ENCODE measurements around the gene SPTBN5. TPM values are rescaled to one million over a fixed set of nuclear protein-coding genes. Genes with fewer than 3 reads are reported as not detected.
A peak's percentile ranks its signal among the peaks of the same experiment; 100 is the strongest.

Gene SPTBN5
- total and polyA plus RNA-seq, 2 donors (not counting 1 experiment from before 2014, with no cell fraction given): 0.55 to 1.4 TPM

DNA sequence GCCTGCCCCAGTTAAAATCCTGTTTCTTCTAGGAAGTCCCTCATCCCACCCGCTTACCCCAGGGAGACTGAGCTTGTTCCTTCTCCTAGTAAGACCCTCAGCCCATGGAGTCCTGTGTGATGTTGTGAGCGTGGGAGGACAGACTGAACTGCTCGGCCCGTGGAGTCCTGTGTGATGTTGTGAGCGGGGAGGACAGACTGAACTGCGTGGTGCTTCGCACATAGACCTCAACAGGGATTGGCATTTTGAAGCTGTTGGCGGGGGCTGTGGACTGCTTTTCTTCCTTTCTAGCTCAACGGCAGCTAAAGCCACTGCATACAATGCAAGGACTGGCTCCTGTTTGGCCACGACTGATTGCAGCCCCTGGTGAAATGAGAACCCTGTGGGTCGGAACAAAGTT lies 1.6 kb upstream of the SPTBN5 start:
- 100% methylated on average over 8 of the region's 11 CpGs for WGBS (ENCODE audit: insufficient coverage)
- Histone ChIP-seq H3K4me3 (ENCODE audit: control extremely low read depth in 1 of 5, extremely low read depth in 1 of 5, insufficient read depth in 1 of 5, low read depth in 2 of 5, low read length in 4 of 5) (no peak overlapping the region), H3K36me3 (replicated peaks in 1 of 2; ENCODE audit: control extremely low read depth in 1 of 2, control insufficient read depth in 1 of 2, extremely low read depth in 1 of 2, insufficient read depth in 2 of 2, low read length in 1 of 2) (peaks cover 2% of the 10 kb centered on the region in 2 experiments), H3K27me3 (replicated peaks in 1 of 4; ENCODE audit: control extremely low read depth in 1 of 4, control insufficient read depth in 3 of 4, insufficient read depth in 4 of 4, low read length in 3 of 4) (no peaks in the 10 kb centered on the region), H3K79me2 (ENCODE audit: control insufficient read depth, insufficient read depth, low read length) (peaks cover 4% of the 10 kb centered on the region), H3K9me3 (ENCODE audit: control extremely low read depth in 1 of 3, control insufficient read depth in 2 of 3, insufficient read depth in 1 of 3, low read length in 2 of 3) (peaks cover 0 to 9% (median 2%) of the 10 kb centered on the region in 3 donors), H3K27ac (ENCODE audit: low read length in 2 of 2) (peak overlapping the region; percentile 71 to 80), H3K9ac (ENCODE audit: low read length) (peak overlapping the region; percentile 49), H3K4me2 (replicated peaks; ENCODE audit: low read depth, low read length, poor library complexity, severe bottlenecking) (peak overlapping the region; percentile 77), H3K4me1 (ENCODE audit: control insufficient read depth in 2 of 2, insufficient read depth in 2 of 2, low read length in 2 of 2) (peaks cover 37 to 41% of the 10 kb centered on the region in 2 donors), H2AFZ (ENCODE audit: insufficient read depth, low read depth, low read length, poor library complexity, severe bottlenecking) (peak overlapping the region; percentile 70), H4K20me1 (ENCODE audit: control insufficient read depth, insufficient read depth, low read length, poor library complexity, severe bottlenecking) (no peaks in the 10 kb centered on the region)
- intact Hi-C loops (cut with micrococcal nuclease): loop anchor here (2.0 to 10.0 kb wide), 3 partner anchors 75 to 991 kb away; partner anchors contain the start of gene MAPKBP1
- peaks cover 40% of the 10 kb centered on the region for H3K4me1 Mint-ChIP-seq
- peak overlapping the region; percentile 97 for H3K27ac Mint-ChIP-seq
- peak overlapping the region; percentile 84 for H3K4me3 Mint-ChIP-seq
- no peak for DNase-seq
- ChIA-PET POLR2A (interaction anchor here (1.5 to 1.7 kb wide), 3 partner anchors 9 to 121 kb away, joined by 4 to 7 read pairs (median 6); partner anchors contain the start of gene MAPKBP1), CTCF (interaction anchor here (0.8 to 11.0 kb wide), 8 partner anchors 7 to 122 kb away, joined by 3 to 81 read pairs (median 6); partner anchors contain the start of gene MAPKBP1)
- no peak for ATAC-seq (ENCODE audit: low read depth)
- TF ChIP-seq CTCF (IDR thresholded peaks at IDR 0.05): no peak
- TF ChIP-seq EZH2 (IDR thresholded peaks at IDR 0.05; ENCODE audit: borderline replicate concordance, insufficient read depth, low read depth, low read length, poor library complexity, severe bottlenecking): no peak
- H3K9me3 Mint-ChIP-seq (ENCODE audit: insufficient read depth): no peaks in the 10 kb centered on the region
- no peaks in the 10 kb centered on the region for H3K27me3 Mint-ChIP-seq

Data from B cell (primary cell).